ENCODE results near the gene AGAP1. TPM values are rescaled to one million over a fixed set of nuclear protein-coding genes. Genes with fewer than 3 reads are reported as not detected.

Gene AGAP1
- total and polyA plus RNA-seq, 4 donors: 2.0 to 8.5 (median 5.4) TPM

DNA sequence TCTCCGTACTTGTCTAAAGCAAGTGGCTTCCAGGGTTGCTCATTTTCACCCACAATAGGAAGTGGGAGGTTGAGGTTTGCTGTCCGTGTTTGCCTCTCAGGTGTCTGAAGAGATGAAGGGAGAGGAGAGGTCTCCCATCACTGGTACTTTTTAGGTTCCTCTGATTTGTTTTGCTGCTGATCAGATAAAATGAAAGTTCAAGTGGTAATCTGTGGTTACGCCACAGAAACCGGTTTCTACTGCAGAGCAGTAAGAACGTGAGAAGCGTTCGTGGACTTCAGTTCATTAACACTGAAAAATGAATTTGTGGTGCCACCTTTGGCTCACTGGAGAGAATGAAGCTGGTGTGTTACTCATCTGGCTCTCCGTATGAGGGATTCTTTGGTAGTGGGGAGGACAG lies 556.1 kb downstream of the AGAP1 start:
- peaks cover 0 to 10% (median 3%) of the 10 kb centered on the region in 4 donors for H3K36me3 ChIP-seq (ENCODE audit: control insufficient read depth in 4 of 4, insufficient read depth in 3 of 4, low read depth in 1 of 4, low read length in 3 of 4)
- DNase-seq (ENCODE audit: low spot score): no peak
- 89% methylated on average over 8 of the region's 8 CpGs for WGBS

GRCh38 chr2:236051351-236051750 lies 557.5 kb downstream of the AGAP1 start:
- no peak for DNase-seq (ENCODE audit: low spot score)

More for the DNA sequence above, 556.1 kb downstream of the AGAP1 start:
- no peak overlapping the region for H3K9ac ChIP-seq (ENCODE audit: low read depth in 1 of 2, low read length in 2 of 2)
- H3K9me3 ChIP-seq (ENCODE audit: control insufficient read depth in 4 of 4, low read length in 3 of 4): no peaks in the 10 kb centered on the region
- H3K4me3 ChIP-seq (ENCODE audit: low read depth in 1 of 3, low read length in 3 of 3): no peak overlapping the region
- H3K4me1 ChIP-seq (ENCODE audit: control insufficient read depth in 4 of 4, insufficient read depth in 4 of 4, low read length in 3 of 4): no peaks in the 10 kb centered on the region
- H3K27me3 ChIP-seq (ENCODE audit: control insufficient read depth in 4 of 4, insufficient read depth in 4 of 4, low read length in 3 of 4): no peaks in the 10 kb centered on the region
- no peak overlapping the region for H3K27ac ChIP-seq (ENCODE audit: low read depth in 1 of 2, low read length in 2 of 2)
- no peak for TF ChIP-seq RXRA (IDR thresholded peaks at IDR 0.05)
- no peak for TF ChIP-seq HNF4A (conservative IDR thresholded peaks at IDR 0.05)
- TF ChIP-seq, protein P1, sequence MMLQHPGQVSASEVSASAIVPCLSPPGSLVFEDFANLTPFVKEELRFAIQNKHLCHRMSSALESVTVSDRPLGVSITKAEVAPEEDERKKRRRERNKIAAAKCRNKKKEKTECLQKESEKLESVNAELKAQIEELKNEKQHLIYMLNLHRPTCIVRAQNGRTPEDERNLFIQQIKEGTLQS (IDR thresholded peaks at IDR 0.05): no peak
- no peak for TF ChIP-seq JUND (IDR thresholded peaks at IDR 0.05)
- TF ChIP-seq EGR1 (IDR thresholded peaks at IDR 0.05; ENCODE audit: low read depth in 2 of 2): no peak
- no peak for TF ChIP-seq SP1 (IDR thresholded peaks at IDR 0.05)
- no peak for TF ChIP-seq GABPA (IDR thresholded peaks at IDR 0.05 in 1 of 2, conservative IDR thresholded peaks at IDR 0.05 in 1 of 2)
- TF ChIP-seq YY1 (IDR thresholded peaks at IDR 0.05): no peak
- TF ChIP-seq ZBTB33 (IDR thresholded peaks at IDR 0.05): no peak
- TF ChIP-seq RAD21 (IDR thresholded peaks at IDR 0.05): no peak

GRCh38 chr2:236051806-236052205 lies 558.0 kb downstream of the AGAP1 start:
- H3K27me3 ChIP-seq (ENCODE audit: control insufficient read depth in 4 of 4, insufficient read depth in 4 of 4, low read length in 3 of 4): no peaks in the 10 kb centered on the region
- H3K27ac ChIP-seq (ENCODE audit: low read depth in 1 of 2, low read length in 2 of 2): no peak overlapping the region
- no peaks in the 10 kb centered on the region for H3K9me3 ChIP-seq (ENCODE audit: control insufficient read depth in 4 of 4, low read length in 3 of 4)
- no peaks in the 10 kb centered on the region for H3K4me1 ChIP-seq (ENCODE audit: control insufficient read depth in 4 of 4, insufficient read depth in 4 of 4, low read length in 3 of 4)
- TF ChIP-seq HNF4G (IDR thresholded peaks at IDR 0.05): no peak
- WGBS: 90% methylated on average over 11 of the region's 11 CpGs
- peaks cover 0 to 10% (median 3%) of the 10 kb centered on the region in 4 donors for H3K36me3 ChIP-seq (ENCODE audit: control insufficient read depth in 4 of 4, insufficient read depth in 3 of 4, low read depth in 1 of 4, low read length in 3 of 4)
- DNase-seq (ENCODE audit: low spot score): no peak
- no peak overlapping the region for H3K9ac ChIP-seq (ENCODE audit: low read depth in 1 of 2, low read length in 2 of 2)
- no peak overlapping the region for H3K4me3 ChIP-seq (ENCODE audit: low read depth in 1 of 3, low read length in 3 of 3)

More at GRCh38 chr2:236051351-236051750, 557.5 kb downstream of the AGAP1 start:
- no peak overlapping the region for H3K27ac ChIP-seq (ENCODE audit: low read depth in 1 of 2, low read length in 2 of 2)
- no peak overlapping the region for H3K4me3 ChIP-seq (ENCODE audit: low read depth in 1 of 3, low read length in 3 of 3)
- WGBS: 81% methylated on average over 10 of the region's 10 CpGs
- H3K9me3 ChIP-seq (ENCODE audit: control insufficient read depth in 4 of 4, low read length in 3 of 4): no peaks in the 10 kb centered on the region
- TF ChIP-seq YY1 (IDR thresholded peaks at IDR 0.05) (no peak), RAD21 (IDR thresholded peaks at IDR 0.05) (no peak), TAF1 (conservative IDR thresholded peaks at IDR 0.05) (no peak), GABPA (IDR thresholded peaks at IDR 0.05 in 1 of 2, conservative IDR thresholded peaks at IDR 0.05 in 1 of 2) (no peak), RXRA (IDR thresholded peaks at IDR 0.05) (no peak), NR2F2 (IDR thresholded peaks at IDR 0.05) (no peak)
- H3K36me3 ChIP-seq (ENCODE audit: control insufficient read depth in 4 of 4, insufficient read depth in 3 of 4, low read depth in 1 of 4, low read length in 3 of 4): peaks cover 0 to 10% (median 3%) of the 10 kb centered on the region in 4 donors
- no peaks in the 10 kb centered on the region for H3K27me3 ChIP-seq (ENCODE audit: control insufficient read depth in 4 of 4, insufficient read depth in 4 of 4, low read length in 3 of 4)
- H3K4me1 ChIP-seq (ENCODE audit: control insufficient read depth in 4 of 4, insufficient read depth in 4 of 4, low read length in 3 of 4): no peaks in the 10 kb centered on the region
- H3K9ac ChIP-seq (ENCODE audit: low read depth in 1 of 2, low read length in 2 of 2): no peak overlapping the region

Measured in liver (tissue), 9 donors.